ENCODE results near the gene RYR2. TPM values are rescaled to one million over a fixed set of nuclear protein-coding genes. Genes with fewer than 3 reads are reported as not detected.

RYR2 gene
- total and polyA plus RNA-seq, 9 of the 15 experiments (the other 6 are each of a cell fraction or from before 2014, with no cell fraction given), result 0.03 to 0.42 (median 0.14) TPM

DNA sequence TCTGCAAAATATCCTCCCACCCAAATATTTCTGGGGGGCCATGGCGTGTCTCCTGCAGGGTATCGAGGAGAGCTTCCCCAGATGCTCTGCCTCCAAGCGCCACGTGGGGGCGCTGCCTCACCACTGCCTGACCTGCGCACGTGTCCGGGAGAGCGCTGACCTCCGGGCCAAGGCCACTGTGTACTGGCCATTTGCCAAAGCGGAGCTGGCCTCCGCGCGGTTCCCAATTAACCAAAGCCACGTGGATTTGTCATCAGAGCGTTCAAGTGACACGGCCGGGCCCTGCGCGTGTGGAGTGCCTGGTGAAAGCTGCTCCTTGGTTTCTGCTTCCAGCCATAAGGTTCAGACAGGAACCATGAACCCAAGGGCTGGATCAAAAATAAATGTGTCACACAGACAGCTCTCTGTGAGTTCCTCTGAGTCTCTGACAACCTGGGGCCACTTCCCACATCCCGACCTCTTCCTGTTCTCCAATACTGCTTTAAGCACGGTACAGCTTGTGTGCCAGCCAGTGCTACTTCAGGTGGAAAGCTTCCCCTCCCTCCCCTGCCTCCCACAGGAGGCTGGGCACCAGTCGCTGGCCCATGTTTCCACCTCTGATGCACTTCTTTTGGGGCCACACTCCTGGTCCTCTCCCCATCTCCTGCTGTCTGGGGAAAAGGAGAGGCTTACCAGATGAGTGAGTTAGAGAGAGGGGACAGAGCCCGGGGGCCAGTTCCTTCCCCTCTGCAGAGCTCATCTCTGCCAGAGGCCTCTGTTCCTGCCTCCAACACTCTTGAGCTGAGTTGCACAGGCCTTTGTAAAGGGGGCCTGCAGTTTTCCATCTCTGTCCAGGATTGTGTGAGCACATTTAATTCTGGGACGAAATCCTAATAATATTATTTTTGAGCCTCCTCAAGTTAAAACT, 822.6 kb downstream of the RYR2 start (continued):
- TF ChIP-seq, protein P1, sequence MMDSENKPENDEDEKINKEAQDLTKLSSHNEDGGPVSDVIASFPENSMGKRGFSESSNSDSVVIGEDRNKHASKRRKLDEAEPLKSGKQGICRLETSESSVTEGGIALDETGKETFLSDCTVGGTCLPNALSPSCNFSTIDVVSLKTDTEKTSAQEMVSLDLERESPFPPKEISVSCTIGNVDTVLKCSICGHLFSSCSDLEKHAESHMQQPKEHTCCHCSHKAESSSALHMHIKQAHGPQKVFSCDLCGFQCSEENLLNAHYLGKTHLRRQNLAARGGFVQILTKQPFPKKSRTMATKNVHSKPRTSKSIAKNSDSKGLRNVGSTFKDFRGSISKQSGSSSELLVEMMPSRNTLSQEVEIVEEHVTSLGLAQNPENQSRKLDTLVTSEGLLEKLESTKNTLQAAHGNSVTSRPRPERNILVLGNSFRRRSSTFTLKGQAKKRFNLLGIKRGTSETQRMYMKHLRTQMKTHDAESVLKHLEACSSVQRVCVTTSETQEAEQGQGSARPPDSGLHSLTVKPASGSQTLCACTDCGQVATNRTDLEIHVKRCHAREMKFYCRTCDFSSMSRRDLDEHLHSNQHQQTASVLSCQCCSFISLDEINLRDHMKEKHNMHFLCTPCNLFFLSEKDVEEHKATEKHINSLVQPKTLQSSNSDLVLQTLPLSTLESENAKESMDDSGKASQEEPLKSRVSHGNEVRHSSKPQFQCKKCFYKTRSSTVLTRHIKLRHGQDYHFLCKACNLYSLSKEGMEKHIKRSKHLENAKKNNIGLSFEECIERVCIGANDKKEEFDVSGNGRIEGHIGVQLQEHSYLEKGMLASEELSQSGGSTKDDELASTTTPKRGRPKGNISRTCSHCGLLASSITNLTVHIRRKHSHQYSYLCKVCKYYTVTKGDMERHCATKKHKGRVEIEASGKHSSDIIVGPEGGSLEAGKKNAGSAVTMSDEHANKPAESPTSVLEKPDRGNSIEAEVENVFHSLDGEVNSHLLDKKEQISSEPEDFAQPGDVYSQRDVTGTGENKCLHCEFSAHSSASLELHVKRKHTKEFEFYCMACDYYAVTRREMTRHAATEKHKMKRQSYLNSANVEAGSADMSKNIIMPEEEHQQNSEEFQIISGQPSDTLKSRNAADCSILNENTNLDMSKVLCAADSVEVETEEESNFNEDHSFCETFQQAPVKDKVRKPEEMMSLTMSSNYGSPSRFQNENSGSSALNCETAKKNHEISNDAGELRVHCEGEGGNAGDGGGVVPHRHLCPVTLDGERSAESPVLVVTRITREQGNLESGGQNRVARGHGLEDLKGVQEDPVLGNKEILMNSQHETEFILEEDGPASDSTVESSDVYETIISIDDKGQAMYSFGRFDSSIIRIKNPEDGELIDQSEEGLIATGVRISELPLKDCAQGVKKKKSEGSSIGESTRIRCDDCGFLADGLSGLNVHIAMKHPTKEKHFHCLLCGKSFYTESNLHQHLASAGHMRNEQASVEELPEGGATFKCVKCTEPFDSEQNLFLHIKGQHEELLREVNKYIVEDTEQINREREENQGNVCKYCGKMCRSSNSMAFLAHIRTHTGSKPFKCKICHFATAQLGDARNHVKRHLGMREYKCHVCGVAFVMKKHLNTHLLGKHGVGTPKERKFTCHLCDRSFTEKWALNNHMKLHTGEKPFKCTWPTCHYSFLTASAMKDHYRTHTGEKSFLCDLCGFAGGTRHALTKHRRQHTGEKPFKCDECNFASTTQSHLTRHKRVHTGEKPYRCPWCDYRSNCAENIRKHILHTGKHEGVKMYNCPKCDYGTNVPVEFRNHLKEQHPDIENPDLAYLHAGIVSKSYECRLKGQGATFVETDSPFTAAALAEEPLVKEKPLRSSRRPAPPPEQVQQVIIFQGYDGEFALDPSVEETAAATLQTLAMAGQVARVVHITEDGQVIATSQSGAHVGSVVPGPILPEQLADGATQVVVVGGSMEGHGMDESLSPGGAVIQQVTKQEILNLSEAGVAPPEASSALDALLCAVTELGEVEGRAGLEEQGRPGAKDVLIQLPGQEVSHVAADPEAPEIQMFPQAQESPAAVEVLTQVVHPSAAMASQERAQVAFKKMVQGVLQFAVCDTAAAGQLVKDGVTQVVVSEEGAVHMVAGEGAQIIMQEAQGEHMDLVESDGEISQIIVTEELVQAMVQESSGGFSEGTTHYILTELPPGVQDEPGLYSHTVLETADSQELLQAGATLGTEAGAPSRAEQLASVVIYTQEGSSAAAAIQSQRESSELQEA (IDR thresholded peaks at IDR 0.05; ENCODE audit: low read depth), result no peak
- no peak for TF ChIP-seq NONO (IDR thresholded peaks at IDR 0.05; ENCODE audit: low read depth in 2 of 2, low read length in 1 of 2)
- TF ChIP-seq, protein P2, sequence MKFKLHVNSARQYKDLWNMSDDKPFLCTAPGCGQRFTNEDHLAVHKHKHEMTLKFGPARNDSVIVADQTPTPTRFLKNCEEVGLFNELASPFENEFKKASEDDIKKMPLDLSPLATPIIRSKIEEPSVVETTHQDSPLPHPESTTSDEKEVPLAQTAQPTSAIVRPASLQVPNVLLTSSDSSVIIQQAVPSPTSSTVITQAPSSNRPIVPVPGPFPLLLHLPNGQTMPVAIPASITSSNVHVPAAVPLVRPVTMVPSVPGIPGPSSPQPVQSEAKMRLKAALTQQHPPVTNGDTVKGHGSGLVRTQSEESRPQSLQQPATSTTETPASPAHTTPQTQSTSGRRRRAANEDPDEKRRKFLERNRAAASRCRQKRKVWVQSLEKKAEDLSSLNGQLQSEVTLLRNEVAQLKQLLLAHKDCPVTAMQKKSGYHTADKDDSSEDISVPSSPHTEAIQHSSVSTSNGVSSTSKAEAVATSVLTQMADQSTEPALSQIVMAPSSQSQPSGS (CRISPR knock-in tag; IDR thresholded peaks at IDR 0.05), result no peak
- TF ChIP-seq, protein P3, sequence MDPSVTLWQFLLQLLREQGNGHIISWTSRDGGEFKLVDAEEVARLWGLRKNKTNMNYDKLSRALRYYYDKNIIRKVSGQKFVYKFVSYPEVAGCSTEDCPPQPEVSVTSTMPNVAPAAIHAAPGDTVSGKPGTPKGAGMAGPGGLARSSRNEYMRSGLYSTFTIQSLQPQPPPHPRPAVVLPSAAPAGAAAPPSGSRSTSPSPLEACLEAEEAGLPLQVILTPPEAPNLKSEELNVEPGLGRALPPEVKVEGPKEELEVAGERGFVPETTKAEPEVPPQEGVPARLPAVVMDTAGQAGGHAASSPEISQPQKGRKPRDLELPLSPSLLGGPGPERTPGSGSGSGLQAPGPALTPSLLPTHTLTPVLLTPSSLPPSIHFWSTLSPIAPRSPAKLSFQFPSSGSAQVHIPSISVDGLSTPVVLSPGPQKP (CRISPR knock-in tag; IDR thresholded peaks at IDR 0.05), result no peak
- no peak for TF ChIP-seq HEY1 (CRISPR knock-in tag; IDR thresholded peaks at IDR 0.05; ENCODE audit: borderline replicate concordance)
- TF ChIP-seq ZNF347 (CRISPR knock-in tag; IDR thresholded peaks at IDR 0.05; ENCODE audit: low read depth), result no peak
- peak; percentile 42; the same call in 1 of the 2 replicates for TF ChIP-seq STAG1 (CRISPR knock-in tag; IDR thresholded peaks at IDR 0.05; ENCODE audit: borderline replicate concordance)
- no peak for TF ChIP-seq ZFP30 (CRISPR knock-in tag; IDR thresholded peaks at IDR 0.05; ENCODE audit: borderline replicate concordance)
- peak; percentile 69 for TF ChIP-seq L3MBTL2 (IDR thresholded peaks at IDR 0.05)
- TF ChIP-seq CBX1 (IDR thresholded peaks at IDR 0.05; ENCODE audit: low read depth), result peak; percentile 65; the same call in 1 of the 2 replicates
- TF ChIP-seq SRSF7 (optimal IDR thresholded peaks at IDR 0.05; ENCODE audit: low read depth, low read length), result no peak
- TF ChIP-seq, protein P4, sequence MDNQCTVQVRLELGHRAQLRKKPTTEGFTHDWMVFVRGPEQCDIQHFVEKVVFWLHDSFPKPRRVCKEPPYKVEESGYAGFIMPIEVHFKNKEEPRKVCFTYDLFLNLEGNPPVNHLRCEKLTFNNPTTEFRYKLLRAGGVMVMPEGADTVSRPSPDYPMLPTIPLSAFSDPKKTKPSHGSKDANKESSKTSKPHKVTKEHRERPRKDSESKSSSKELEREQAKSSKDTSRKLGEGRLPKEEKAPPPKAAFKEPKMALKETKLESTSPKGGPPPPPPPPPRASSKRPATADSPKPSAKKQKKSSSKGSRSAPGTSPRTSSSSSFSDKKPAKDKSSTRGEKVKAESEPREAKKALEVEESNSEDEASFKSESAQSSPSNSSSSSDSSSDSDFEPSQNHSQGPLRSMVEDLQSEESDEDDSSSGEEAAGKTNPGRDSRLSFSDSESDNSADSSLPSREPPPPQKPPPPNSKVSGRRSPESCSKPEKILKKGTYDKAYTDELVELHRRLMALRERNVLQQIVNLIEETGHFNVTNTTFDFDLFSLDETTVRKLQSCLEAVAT (IDR thresholded peaks at IDR 0.05), result no peak
- no peak for TF ChIP-seq PHF20 (IDR thresholded peaks at IDR 0.05; ENCODE audit: partially characterized antibody)
- TF ChIP-seq OTX1 (CRISPR knock-in tag; IDR thresholded peaks at IDR 0.05), result no peak
- TF ChIP-seq SLC30A9 (CRISPR knock-in tag; IDR thresholded peaks at IDR 0.05), result no peak
